LNCAP (cell line): ENCODE data around the gene PTPRD.

Source experiments
- TF ChIP-seq, protein P1 (sequence below): fragments of 450-650 bp; IDR thresholded peaks from 2 replicates; pipeline ENCODE4 v1.5.1; 2017; ENCODE audit warnings: mild to moderate bottlenecking

The PTPRD gene

DNA sequence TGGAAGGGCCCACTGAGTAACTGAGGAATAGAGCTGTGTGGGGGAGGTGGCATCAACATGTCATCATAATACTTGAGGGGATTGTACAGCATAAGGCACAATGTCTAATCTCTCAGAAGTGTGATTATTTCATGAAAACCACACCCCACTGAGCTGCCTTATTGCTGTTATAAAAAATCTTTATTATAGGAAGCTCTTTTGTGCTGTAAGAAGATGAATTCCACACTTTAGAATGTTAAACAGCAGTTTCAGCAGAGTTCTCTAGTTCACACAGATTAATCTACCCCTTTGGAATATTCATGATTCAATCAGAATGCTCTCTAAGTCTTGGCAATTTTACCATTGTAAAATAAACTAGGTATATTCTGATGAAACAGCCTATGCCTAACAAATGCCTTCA, 1389.6 kb downstream of the PTPRD start:
- TF ChIP-seq, protein P1, sequence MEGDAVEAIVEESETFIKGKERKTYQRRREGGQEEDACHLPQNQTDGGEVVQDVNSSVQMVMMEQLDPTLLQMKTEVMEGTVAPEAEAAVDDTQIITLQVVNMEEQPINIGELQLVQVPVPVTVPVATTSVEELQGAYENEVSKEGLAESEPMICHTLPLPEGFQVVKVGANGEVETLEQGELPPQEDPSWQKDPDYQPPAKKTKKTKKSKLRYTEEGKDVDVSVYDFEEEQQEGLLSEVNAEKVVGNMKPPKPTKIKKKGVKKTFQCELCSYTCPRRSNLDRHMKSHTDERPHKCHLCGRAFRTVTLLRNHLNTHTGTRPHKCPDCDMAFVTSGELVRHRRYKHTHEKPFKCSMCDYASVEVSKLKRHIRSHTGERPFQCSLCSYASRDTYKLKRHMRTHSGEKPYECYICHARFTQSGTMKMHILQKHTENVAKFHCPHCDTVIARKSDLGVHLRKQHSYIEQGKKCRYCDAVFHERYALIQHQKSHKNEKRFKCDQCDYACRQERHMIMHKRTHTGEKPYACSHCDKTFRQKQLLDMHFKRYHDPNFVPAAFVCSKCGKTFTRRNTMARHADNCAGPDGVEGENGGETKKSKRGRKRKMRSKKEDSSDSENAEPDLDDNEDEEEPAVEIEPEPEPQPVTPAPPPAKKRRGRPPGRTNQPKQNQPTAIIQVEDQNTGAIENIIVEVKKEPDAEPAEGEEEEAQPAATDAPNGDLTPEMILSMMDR = no peak

DNA sequence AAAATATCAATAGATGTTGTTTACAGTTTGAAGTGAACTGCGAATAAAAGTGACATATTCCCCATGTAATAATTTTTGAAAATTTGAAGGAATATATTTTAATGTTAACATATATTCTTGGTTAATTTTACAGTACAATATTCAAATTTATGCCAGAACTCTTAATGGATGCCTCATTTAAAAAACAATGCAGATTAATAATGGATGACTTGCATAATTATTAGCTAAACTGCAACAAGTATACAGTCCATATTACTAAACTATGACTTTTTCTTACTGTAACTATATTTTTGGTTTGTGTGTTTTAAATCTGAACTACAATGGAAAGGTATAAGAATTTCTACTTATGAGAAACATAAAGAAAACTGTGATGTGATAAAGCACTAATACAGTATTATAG, 1390.1 kb downstream of the PTPRD start:
- TF ChIP-seq, protein P1 = no peak

DNA sequence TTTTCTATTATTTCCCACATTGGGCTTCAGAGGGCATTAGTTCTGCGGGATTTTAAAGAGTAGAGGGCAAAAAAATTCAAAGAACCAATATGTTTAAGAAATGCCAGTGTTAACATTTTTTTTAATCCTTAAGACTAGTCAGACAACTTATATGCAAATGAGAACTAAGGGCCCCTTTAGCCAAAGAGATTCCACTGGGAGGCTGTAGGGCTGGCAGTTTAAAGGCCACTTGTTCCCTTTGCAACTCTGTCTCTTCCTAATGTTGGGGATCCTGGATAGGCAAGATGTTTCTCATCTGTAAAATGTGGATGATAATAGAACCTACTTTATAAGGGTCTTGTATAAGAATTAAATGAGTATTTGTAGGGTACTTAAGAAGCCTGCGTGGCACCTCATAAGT, 1395.9 kb downstream of the PTPRD start:
- TF ChIP-seq, protein P1 = no peak

DNA sequence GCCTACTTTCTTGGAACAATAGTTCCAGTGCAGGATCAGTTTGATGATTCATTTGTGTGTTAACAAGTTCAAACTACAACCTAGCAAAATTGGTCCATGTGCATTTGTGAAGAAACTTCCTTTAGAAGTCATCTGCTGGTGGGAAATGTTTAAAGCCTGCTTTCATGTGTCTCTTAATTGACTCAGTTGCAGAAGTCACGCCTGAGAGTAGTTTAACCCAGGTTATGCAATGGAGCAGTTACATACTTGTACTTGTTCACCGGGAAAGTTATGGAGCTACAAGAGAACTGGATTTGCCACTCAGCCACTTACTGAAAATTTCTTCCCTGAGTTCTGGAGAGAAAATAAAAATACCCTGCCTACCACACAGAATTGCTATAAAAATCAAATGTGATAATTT, 1397.8 kb downstream of the PTPRD start:
- TF ChIP-seq, protein P1 = no peak

DNA sequence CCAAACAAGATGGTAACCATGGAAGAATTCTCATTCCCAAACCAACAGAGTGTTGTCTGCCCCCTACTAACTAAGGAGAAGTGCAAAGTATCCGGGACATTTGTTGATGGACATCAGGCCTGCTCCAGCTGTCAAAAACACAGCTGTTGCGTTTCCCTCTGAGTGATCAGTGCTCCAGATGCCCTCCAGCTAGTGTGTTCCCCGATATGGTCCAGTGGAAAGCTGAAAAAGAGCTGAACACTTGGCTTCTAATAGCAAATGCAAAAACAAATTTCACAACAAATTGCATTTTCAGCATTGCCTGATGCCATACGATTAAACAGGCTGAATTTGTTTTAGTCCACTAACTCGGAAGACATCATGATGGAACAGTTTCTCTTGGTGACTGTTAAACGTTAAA, 1398.7 kb downstream of the PTPRD start:
- TF ChIP-seq, protein P1 = no peak

DNA sequence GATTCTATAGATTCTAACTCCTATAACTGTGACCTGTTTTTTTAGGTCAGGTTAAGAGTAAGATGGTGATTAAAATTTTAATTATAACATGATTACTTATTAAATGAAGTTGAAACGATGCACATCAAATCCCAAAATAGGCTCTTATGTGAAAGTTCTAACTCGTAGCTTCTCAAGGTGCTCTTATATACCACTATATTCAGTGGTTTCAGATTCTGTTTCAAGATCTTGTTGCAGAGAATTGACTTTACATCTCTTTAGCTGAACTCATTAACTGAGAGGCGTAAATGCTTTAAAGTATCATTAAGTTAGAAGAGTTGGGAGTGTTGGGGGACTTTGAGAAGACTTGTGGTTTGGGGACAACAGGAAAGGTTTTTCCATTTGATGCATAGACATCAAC, 1399.8 kb downstream of the PTPRD start:
- TF ChIP-seq, protein P1 = no peak

DNA sequence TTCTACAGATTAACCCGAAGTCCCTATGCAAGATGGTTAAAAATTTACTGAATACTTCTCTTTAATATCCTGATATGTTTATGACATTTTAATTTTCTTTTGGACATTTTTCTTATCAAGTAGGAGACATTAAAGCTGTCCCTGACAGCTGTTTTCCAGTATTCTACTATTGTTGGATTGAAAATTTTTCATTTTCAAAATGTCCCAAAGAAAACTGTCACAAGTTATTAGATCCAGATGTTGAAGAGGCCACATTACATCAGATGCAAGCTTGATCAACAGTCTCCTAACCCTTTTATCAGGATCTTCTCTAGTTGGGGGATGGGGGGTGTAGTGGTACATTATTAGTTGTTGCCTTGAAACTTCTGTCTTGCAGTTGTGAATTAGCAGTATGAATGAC, 1410.5 kb downstream of the PTPRD start:
- TF ChIP-seq, protein P1 = no peak

DNA sequence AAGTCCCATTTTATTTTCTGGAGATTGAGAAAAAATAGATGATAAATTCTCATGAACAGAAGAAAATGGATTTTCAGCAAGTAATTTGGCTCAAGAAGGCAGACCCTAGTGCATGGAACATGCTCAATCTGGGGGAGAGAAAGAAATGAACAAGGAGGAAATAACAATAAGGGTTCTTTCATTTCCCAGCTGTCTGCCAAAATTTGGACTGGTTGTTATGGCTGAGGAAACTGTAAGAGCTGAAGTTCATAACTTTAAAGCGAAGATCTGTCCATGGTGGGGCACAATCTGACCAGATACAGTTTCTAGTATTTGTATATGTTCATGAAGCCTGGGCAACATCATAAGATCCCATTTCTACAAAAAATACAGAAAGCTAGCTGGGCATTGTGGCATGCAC, 1426.7 kb downstream of the PTPRD start:
- TF ChIP-seq, protein P1 = no peak
